GM23248 (cell line): ENCODE measurements around the gene AP3D1. TPM values are rescaled to one million over a fixed set of nuclear protein-coding genes. Genes with fewer than 3 reads are reported as not detected.

Experiments
- DNase-seq: peaks from one replicate; pipeline ENCODE4 v3.0.0-alpha.2; 2015
- H2AFZ ChIP-seq: fragments of 200-600 bp; sonication (generic); 2 replicates; pipeline ENCODE4 v1.6.1; 2016; ENCODE audit warnings: antibody characterized with exemption
- H3F3A ChIP-seq: fragments of 200-600 bp; sonication (generic); 2 replicates; pipeline ENCODE4 v1.6.1; 2016; ENCODE audit warnings: mild to moderate bottlenecking, antibody characterized with exemption, mixed run types; ENCODE audit not compliant: insufficient read depth
- H3K27ac ChIP-seq: fragments of 200-600 bp; sonication (generic); 2 replicates; pipeline ENCODE4 v1.5.1; 2016; ENCODE audit warnings: mild to moderate bottlenecking
- H3K27me3 ChIP-seq: fragments of 200-600 bp; sonication (generic); replicated peaks from 2 replicates; pipeline ENCODE4 v1.6.1; 2016; ENCODE audit warnings: mild to moderate bottlenecking; ENCODE audit not compliant: insufficient read depth
- H3K36me3 ChIP-seq: fragments of 200-600 bp; sonication (generic); 2 replicates; pipeline ENCODE4 v1.6.1; 2016; ENCODE audit warnings: low read depth, mild to moderate bottlenecking
- H3K4me1 ChIP-seq: fragments of 200-600 bp; sonication (generic); 2 replicates; pipeline ENCODE4 v1.6.1; 2016; ENCODE audit warnings: mild to moderate bottlenecking; ENCODE audit not compliant: insufficient read depth
- H3K4me2 ChIP-seq: fragments of 200-600 bp; sonication (generic); one replicate; pipeline ENCODE4 v1.6.1; 2016; ENCODE audit warnings: mild to moderate bottlenecking; ENCODE audit not compliant: unreplicated experiment
- H3K4me3 ChIP-seq: fragments of 200-600 bp; sonication (generic); 2 replicates; pipeline ENCODE4 v1.5.1; 2016; ENCODE audit warnings: mild to moderate bottlenecking
- H3K79me2 ChIP-seq: fragments of 200-600 bp; sonication (generic); 2 replicates; pipeline ENCODE4 v1.6.1; 2016; ENCODE audit warnings: mild to moderate bottlenecking; ENCODE audit not compliant: insufficient read depth
- H3K9ac ChIP-seq: fragments of 200-600 bp; sonication (generic); 2 replicates; pipeline ENCODE4 v1.6.1; 2016; ENCODE audit warnings: mild to moderate bottlenecking
- H3K9me2 ChIP-seq: fragments of 200-600 bp; sonication (generic); 2 replicates; pipeline ENCODE4 v1.6.1; 2016; ENCODE audit warnings: mixed run types, mild to moderate bottlenecking, moderate library complexity; ENCODE audit not compliant: insufficient read depth
- H3K9me3 ChIP-seq: fragments of 200-600 bp; sonication (generic); one replicate; pipeline ENCODE4 v1.6.1; 2017; ENCODE audit warnings: low read depth
- H4K20me1 ChIP-seq: fragments of 200-600 bp; sonication (generic); 2 replicates; pipeline ENCODE4 v1.6.0; 2016; ENCODE audit not compliant: insufficient read depth
- EZH2 ChIP-seq: fragments of 200-600 bp; sonication (generic); IDR thresholded peaks from 2 replicates; pipeline ENCODE4 v1.6.1; 2018; ENCODE audit warnings: antibody characterized with exemption, mild to moderate bottlenecking; ENCODE audit not compliant: insufficient read depth, poor library complexity, severe bottlenecking
- EZH2phosphoT487 ChIP-seq: fragments of 200-600 bp; sonication (generic); IDR thresholded peaks from 2 replicates; pipeline ENCODE4 v1.6.1; 2018; ENCODE audit warnings: antibody characterized with exemption, moderate library complexity, mild to moderate bottlenecking, low read depth; ENCODE audit not compliant: insufficient read depth
- WGBS, 2 experiments: methylation state at CpG; one replicate each; pipeline ENCODE4 v1.1.6; 2015 to 2017; ENCODE audit warnings: low lambda C conversion rate in 2 of 2, low coverage in 1 of 2; ENCODE audit errors: missing lambda C conversion rate in 2 of 2; 5-methylcytosine and 5-hydroxymethylcytosine counted together
- in situ Hi-C: fragments of 300-500 bp; cut with MboI; formaldehyde crosslinking; loops from 2 replicates; pipeline ENCODE4 v1.15.0; 2020
- polyA plus RNA-seq: library from polyadenylated mRNA; unstranded; fragments of >200 nt; fragmentation: Nextera tagmentation; extraction: Ambion mirVana; gene quantifications from 2 replicates; pipeline ENCODE4 v1.2.1, GENCODE V29; 2016
- total RNA-seq: library from RNA; depleted of rRNA; stranded (reverse); fragments of >200 nt; shearing (Covaris generic); gene quantifications from 2 replicates; pipeline ENCODE4 v1.2.3, GENCODE V29; 2014

The AP3D1 gene
- total and polyA plus RNA-seq, 2 experiments from 2014 or later = 79.0 to 97.6 TPM

DNA sequence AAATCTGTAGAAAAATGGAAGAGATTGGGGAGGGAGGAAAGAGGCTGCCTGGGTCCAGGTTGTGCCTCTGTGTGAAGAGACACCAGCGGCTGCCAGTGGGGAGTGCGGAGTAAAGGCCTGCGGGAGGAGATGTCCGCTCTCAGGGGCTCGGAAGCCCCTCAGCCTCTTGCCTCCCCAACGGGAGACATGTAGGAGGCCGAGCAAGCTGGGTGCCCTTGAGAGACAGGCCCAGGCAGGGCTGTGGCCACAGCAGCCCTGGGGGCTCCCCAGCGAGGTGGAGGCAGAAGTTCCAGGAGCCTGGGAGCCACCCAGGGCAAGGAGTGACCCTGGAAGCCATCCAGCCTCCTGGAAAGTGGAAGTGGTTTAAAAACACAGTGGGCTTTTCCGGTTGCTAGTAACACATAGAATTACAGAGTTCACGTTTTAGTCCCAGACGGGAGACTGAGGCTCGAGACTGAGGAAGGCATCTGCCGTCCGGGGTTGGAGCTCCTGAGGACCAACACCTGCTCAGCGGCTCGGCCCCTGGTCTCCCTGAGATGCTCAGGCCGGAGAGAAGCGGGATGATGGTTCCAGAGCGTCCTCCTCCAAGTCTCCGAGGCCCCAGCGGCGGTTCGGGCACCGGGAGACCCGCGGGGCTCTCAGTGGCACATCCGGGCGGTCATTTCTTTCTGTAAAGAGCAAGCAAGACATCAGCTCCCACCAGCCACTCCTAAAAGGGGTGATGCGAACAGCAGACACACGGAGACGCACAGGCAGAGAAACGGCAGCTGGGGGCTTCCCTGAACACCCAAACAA lies 78.4 kb downstream of the AP3D1 start:
- Histone ChIP-seq H3K27ac (no peak overlapping the region), H3K9ac (no peak overlapping the region), H3K4me1 (no peaks in the 10 kb centered on the region), H3K27me3 (no peaks in the 10 kb centered on the region), H2AFZ (no peak overlapping the region), H4K20me1 (no peaks in the 10 kb centered on the region), H3K9me2 (no peaks in the 10 kb centered on the region), H3K9me3 (no peaks in the 10 kb centered on the region), H3K79me2 (no peaks in the 10 kb centered on the region), H3F3A (0 out of 2 replicates have a peak, but pooled peaks cover 8% of the 10 kb centered on the region), H3K36me3 (peaks cover 35% of the 10 kb centered on the region; the same call in 1 of the 2 replicates), H3K4me3 (no peak overlapping the region), H3K4me2 (no peak overlapping the region)
- in situ Hi-C loops = no loop called here
- TF ChIP-seq EZH2 (no peak), EZH2phosphoT487 (no peak)
- 95% methylated on average over 28 to 32 of the region's 32 CpGs for WGBS, 2 experiments
- DNase-seq = no peak

DNA sequence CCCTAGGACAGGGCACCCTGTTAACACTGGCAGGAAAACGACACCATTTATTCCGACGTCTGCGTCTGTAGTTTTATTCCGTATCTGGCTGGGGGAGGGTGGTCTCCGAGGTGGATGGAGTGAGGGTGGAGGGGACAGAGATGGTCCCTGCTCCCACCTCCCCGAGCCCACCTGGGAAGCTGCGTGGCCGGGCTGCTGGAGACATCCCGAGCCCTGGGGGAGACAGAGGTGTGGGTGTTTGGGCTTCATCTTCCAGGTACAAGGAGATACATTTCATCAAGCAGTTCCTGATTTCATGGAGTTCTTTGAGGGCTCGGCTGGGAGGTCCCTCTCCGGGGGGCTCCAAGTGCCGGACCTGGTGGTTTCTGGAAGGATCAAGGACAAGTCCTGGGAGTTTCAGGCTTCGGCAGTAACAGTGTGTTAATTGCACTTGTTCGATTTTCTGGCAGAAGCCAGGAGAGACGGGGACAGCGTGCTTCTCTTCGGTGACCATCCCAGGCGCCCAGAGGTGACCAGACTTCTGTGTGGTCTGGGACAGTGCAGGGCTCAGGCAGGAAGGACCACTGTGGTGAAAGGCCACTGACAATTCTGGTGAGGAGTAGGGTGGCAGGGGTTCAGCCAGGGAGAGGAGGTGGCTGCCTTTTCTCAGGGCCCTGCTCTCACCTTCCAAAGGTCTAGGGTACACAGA lies 80.2 kb downstream of the AP3D1 start:
- no peak overlapping the region for H3K4me3 ChIP-seq
- 83 to 87% methylated on average over 19 of the region's 19 CpGs for WGBS, 2 experiments
- no peaks in the 10 kb centered on the region for H3K27me3 ChIP-seq
- no peak overlapping the region for H3K27ac ChIP-seq
- no peak overlapping the region for H2AFZ ChIP-seq
- no peak overlapping the region for H3K9ac ChIP-seq
- H3K79me2 ChIP-seq = no peaks in the 10 kb centered on the region
- peaks cover 32% of the 10 kb centered on the region; the same call in 1 of the 2 replicates for H3K36me3 ChIP-seq
- H3K9me2 ChIP-seq = no peaks in the 10 kb centered on the region
- H3K9me3 ChIP-seq = no peaks in the 10 kb centered on the region
- no peak for DNase-seq
- no peak overlapping the region for H3K4me2 ChIP-seq
- H4K20me1 ChIP-seq = no peaks in the 10 kb centered on the region
- no peaks in the 10 kb centered on the region for H3K4me1 ChIP-seq
- in situ Hi-C loops = no loop called here
- 0 out of 2 replicates have a peak, but pooled peaks cover 8% of the 10 kb centered on the region for H3F3A ChIP-seq
- TF ChIP-seq EZH2 = no peak

DNA sequence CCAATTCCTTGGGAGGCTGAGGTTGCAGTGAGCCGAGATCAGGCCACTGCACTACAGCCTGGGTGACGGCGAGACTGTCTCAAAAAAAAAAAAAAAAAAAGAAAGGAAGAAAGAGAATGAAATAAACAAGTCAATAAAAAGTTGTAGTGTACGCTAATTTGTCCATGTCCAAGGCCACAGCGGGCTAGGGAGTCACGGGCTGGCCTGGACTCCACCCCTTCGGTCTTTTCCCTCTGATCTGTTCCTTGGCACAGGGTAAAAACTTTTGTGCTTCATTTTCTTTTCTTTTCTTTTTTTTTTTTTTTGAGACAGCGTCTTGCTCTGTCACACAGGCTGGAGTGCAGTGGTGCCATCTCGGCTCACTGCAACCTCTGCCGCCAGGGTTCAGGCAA lies 80.9 kb downstream of the AP3D1 start:
- H2AFZ ChIP-seq = no peak overlapping the region
- H3K4me2 ChIP-seq = no peak overlapping the region
- H3K27me3 ChIP-seq = no peaks in the 10 kb centered on the region
- H3K9ac ChIP-seq = no peak overlapping the region
- in situ Hi-C loops = no loop called here
- H4K20me1 ChIP-seq = no peaks in the 10 kb centered on the region
- H3K9me2 ChIP-seq = no peaks in the 10 kb centered on the region
- TF ChIP-seq EZH2phosphoT487 (no peak), EZH2 (no peak)
- DNase-seq = no peak
- no peak overlapping the region for H3K27ac ChIP-seq
- no peaks in the 10 kb centered on the region for H3K9me3 ChIP-seq
- peaks cover 28% of the 10 kb centered on the region; the same call in 1 of the 2 replicates for H3K36me3 ChIP-seq
- H3F3A ChIP-seq = 0 out of 2 replicates have a peak, but pooled peaks cover 13% of the 10 kb centered on the region
- no peaks in the 10 kb centered on the region for H3K4me1 ChIP-seq
- 57 to 62% methylated on average over 10 of the region's 10 CpGs for WGBS, 2 experiments
- no peak overlapping the region for H3K4me3 ChIP-seq
- no peaks in the 10 kb centered on the region for H3K79me2 ChIP-seq

DNA sequence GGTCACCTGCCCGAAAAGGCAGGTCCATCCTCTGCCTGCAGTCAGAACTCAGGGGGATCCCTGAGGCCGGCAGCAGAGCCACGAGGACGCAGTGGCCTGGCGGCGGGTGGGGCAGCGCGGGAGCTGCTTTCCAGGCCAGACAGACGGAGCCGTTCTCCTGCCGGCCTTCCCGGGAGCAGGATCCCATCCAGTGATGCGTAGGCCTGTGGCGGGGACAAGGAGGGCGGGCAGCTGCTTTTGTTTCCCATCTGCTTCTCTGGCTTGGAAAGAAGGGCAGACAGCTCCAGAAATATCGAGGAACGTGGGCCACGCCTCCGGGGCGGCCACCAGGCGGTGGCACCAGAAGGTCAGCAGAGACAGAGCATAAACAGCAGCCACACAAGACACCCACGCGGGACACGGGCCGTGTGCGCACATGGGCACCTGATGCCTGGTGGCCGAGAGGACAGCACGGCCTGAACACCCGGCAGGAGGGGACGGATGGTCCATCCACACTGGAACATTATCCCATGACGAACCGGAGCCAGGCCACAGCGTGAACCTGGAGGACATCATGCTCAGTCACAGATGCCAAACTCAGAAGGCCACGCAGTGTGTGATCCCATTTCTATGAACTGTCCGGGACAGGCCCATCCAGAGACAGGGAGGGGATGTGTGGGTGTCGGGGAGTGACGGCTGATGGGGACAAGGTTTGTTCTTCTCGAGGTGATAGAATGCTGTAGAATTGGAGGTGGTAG lies 86.4 kb downstream of the AP3D1 start:
- no peaks in the 10 kb centered on the region for H3K79me2 ChIP-seq
- no peaks in the 10 kb centered on the region for H3K9me2 ChIP-seq
- H4K20me1 ChIP-seq = no peaks in the 10 kb centered on the region
- H2AFZ ChIP-seq = peak overlapping the region; percentile 69
- H3K36me3 ChIP-seq = no peaks in the 10 kb centered on the region
- in situ Hi-C loops = loop anchor here (5.0 kb wide), 1 partner anchor 38 kb away; no protein-coding TSS in a partner anchor
- TF ChIP-seq EZH2phosphoT487 = no peak
- H3K4me3 ChIP-seq = 0 out of 2 replicates have a peak overlapping the region, but pooled peaks have one; percentile 8
- 10 to 11% methylated on average over 37 to 38 of the region's 38 CpGs for WGBS, 2 experiments
- H3K27me3 ChIP-seq = no peaks in the 10 kb centered on the region
- peak overlapping the region; percentile 49 for H3K9ac ChIP-seq
- peak overlapping the region; percentile 31 for H3K27ac ChIP-seq
- peaks cover 16% of the 10 kb centered on the region for H3F3A ChIP-seq
- H3K4me1 ChIP-seq = peaks cover 22% of the 10 kb centered on the region
- H3K4me2 ChIP-seq = peak overlapping the region; percentile 41
- peak; percentile 59 for DNase-seq
- no peaks in the 10 kb centered on the region for H3K9me3 ChIP-seq
